IPS DF 6.9 (cell line): ENCODE results near the gene INSM2.

Experiments
- DNase-seq: peaks from one replicate; pipeline ENCODE4 v3.0.0-alpha.2; 2013; ENCODE audit warnings: low read depth, low spot score
- H3K27ac ChIP-seq: one replicate; pipeline ENCODE4 v1.5.1; 2013; ENCODE audit warnings: low read length, control low read depth
- H3K27me3 ChIP-seq: 2 replicates; pipeline ENCODE4 v1.6.1; 2013; ENCODE audit warnings: mild to moderate bottlenecking, low read length; ENCODE audit not compliant: control insufficient read depth, insufficient read depth
- H3K36me3 ChIP-seq: 2 replicates; pipeline ENCODE4 v1.6.1; 2013; ENCODE audit warnings: low read length; ENCODE audit not compliant: control insufficient read depth, insufficient read depth
- H3K4me1 ChIP-seq: 2 replicates; pipeline ENCODE4 v1.6.1; 2013; ENCODE audit warnings: low read length; ENCODE audit not compliant: control insufficient read depth, insufficient read depth
- H3K4me3 ChIP-seq: 2 replicates; pipeline ENCODE4 v1.5.1; 2013; ENCODE audit warnings: mild to moderate bottlenecking, low read length
- H3K9me3 ChIP-seq: 2 replicates; pipeline ENCODE4 v1.6.1; 2013; ENCODE audit warnings: low read length, inconsistent platforms; ENCODE audit not compliant: control insufficient read depth, insufficient read depth
- WGBS: extraction: QIAGEN DNeasy Blood & Tissue Kit; methylation state at CpG from one replicate; pipeline ENCODE4 v1.1.7; 2013; ENCODE audit warnings: mixed read lengths, missing lambda C conversion rate; ENCODE audit not compliant: insufficient read length, insufficient coverage; 5-methylcytosine and 5-hydroxymethylcytosine counted together

Gene INSM2

GRCh38 chr14:35533357-35534207 lies at the start of gene INSM2:
INSM2 (plus strand) TSS chr14:35534164; CDS start chr14:35534253, 89 bp downstream.
- peaks cover 19% of the 10 kb centered on the region for H3K27me3 ChIP-seq
- DNase-seq, result no peak

GRCh38 chr14:35492569-35493014 lies 41.4 kb upstream of the INSM2 start:
- no peak overlapping the region for H3K4me3 ChIP-seq
- no peaks in the 10 kb centered on the region for H3K4me1 ChIP-seq
- no peak overlapping the region for H3K27ac ChIP-seq
- no peaks in the 10 kb centered on the region for H3K27me3 ChIP-seq
- no peaks in the 10 kb centered on the region for H3K36me3 ChIP-seq
- no peak for DNase-seq
- no peaks in the 10 kb centered on the region for H3K9me3 ChIP-seq

More at GRCh38 chr14:35533357-35534207, at the start of gene INSM2:
- WGBS, result no CpG with 5 or more reads among the region's 100 CpGs
- Histone ChIP-seq H3K9me3 (no peaks in the 10 kb centered on the region), H3K36me3 (no peaks in the 10 kb centered on the region), H3K4me3 (peak within 1 kb of the TSS; percentile 49; the same call in 1 of the 2 replicates), H3K27ac (no peak within 1 kb of the TSS), H3K4me1 (0 out of 2 replicates have a peak, but pooled peaks cover 3% of the 10 kb centered on the region)

- Histone ChIP-seq H3K4me3 (no peak overlapping the region), H3K36me3 (no peaks in the 10 kb centered on the region), H3K4me1 (no peaks in the 10 kb centered on the region), H3K9me3 (no peaks in the 10 kb centered on the region), H3K27ac (no peak overlapping the region), H3K27me3 (no peaks in the 10 kb centered on the region)
- no peak for DNase-seq
Observed at GRCh38 chr14:35495278-35495677, 38.7 kb upstream of the INSM2 start.

- Histone ChIP-seq H3K4me3 (no peak overlapping the region), H3K27ac (no peak overlapping the region), H3K27me3 (no peaks in the 10 kb centered on the region), H3K4me1 (no peaks in the 10 kb centered on the region), H3K9me3 (no peaks in the 10 kb centered on the region), H3K36me3 (no peaks in the 10 kb centered on the region)
- no CpG with 5 or more reads among the region's 2 CpGs for WGBS
- no peak for DNase-seq
Observed at GRCh38 chr14:35499180-35499579, 34.8 kb upstream of the INSM2 start.

- no peaks in the 10 kb centered on the region for H3K4me1 ChIP-seq
- no CpG with 5 or more reads among the region's 3 CpGs for WGBS
- DNase-seq, result no peak
- H3K27ac ChIP-seq, result no peak overlapping the region
- no peak overlapping the region for H3K4me3 ChIP-seq
- no peaks in the 10 kb centered on the region for H3K36me3 ChIP-seq
- no peaks in the 10 kb centered on the region for H3K27me3 ChIP-seq
- H3K9me3 ChIP-seq, result no peaks in the 10 kb centered on the region
Observed at GRCh38 chr14:35503646-35504045, 30.3 kb upstream of the INSM2 start.

- no peaks in the 10 kb centered on the region for H3K4me1 ChIP-seq
- no peak overlapping the region for H3K27ac ChIP-seq
- H3K4me3 ChIP-seq, result no peak overlapping the region
- no CpG with 5 or more reads among the region's 1 CpG for WGBS
- no peaks in the 10 kb centered on the region for H3K9me3 ChIP-seq
- DNase-seq, result no peak
- no peaks in the 10 kb centered on the region for H3K27me3 ChIP-seq
- no peaks in the 10 kb centered on the region for H3K36me3 ChIP-seq
Observed at GRCh38 chr14:35504260-35504659, 29.7 kb upstream of the INSM2 start.

GRCh38 chr14:35506461-35506860 lies 27.5 kb upstream of the INSM2 start:
- no peaks in the 10 kb centered on the region for H3K4me1 ChIP-seq
- DNase-seq, result no peak
- no peaks in the 10 kb centered on the region for H3K9me3 ChIP-seq
- H3K36me3 ChIP-seq, result no peaks in the 10 kb centered on the region
- H3K4me3 ChIP-seq, result no peak overlapping the region
- H3K27me3 ChIP-seq, result no peaks in the 10 kb centered on the region
- no peak overlapping the region for H3K27ac ChIP-seq
- no CpG with 5 or more reads among the region's 6 CpGs for WGBS

GRCh38 chr14:35506927-35507326 lies 27.0 kb upstream of the INSM2 start:
- H3K9me3 ChIP-seq, result no peaks in the 10 kb centered on the region
- no peak overlapping the region for H3K4me3 ChIP-seq
- H3K36me3 ChIP-seq, result no peaks in the 10 kb centered on the region
- no peaks in the 10 kb centered on the region for H3K27me3 ChIP-seq
- no peak for DNase-seq
- H3K4me1 ChIP-seq, result no peaks in the 10 kb centered on the region
- H3K27ac ChIP-seq, result no peak overlapping the region

GRCh38 chr14:35509846-35510245 lies 24.1 kb upstream of the INSM2 start:
- no peak for DNase-seq
- WGBS, result no CpG with 5 or more reads among the region's 2 CpGs
- Histone ChIP-seq H3K9me3 (no peaks in the 10 kb centered on the region), H3K36me3 (no peaks in the 10 kb centered on the region), H3K4me3 (no peak overlapping the region), H3K27ac (no peak overlapping the region), H3K27me3 (no peaks in the 10 kb centered on the region), H3K4me1 (no peaks in the 10 kb centered on the region)

GRCh38 chr14:35512765-35513164 lies 21.2 kb upstream of the INSM2 start:
- Histone ChIP-seq H3K36me3 (no peaks in the 10 kb centered on the region), H3K27ac (no peak overlapping the region), H3K27me3 (no peaks in the 10 kb centered on the region), H3K9me3 (no peaks in the 10 kb centered on the region), H3K4me1 (no peaks in the 10 kb centered on the region), H3K4me3 (no peak overlapping the region)
- WGBS, result no CpG with 5 or more reads among the region's 4 CpGs
- no peak for DNase-seq

- WGBS, result no CpG with 5 or more reads among the region's 1 CpG
- no peaks in the 10 kb centered on the region for H3K27me3 ChIP-seq
Observed at GRCh38 chr14:35515916-35516315, 18.0 kb upstream of the INSM2 start.

More at GRCh38 chr14:35515916-35516315, 18.0 kb upstream of the INSM2 start:
- no peak overlapping the region for H3K27ac ChIP-seq
- no peaks in the 10 kb centered on the region for H3K36me3 ChIP-seq
- H3K9me3 ChIP-seq, result no peaks in the 10 kb centered on the region
- no peaks in the 10 kb centered on the region for H3K4me1 ChIP-seq
- DNase-seq, result no peak
- no peak overlapping the region for H3K4me3 ChIP-seq
